Inferior parietal cortex (tissue), 1 donor: ENCODE measurements around the gene ZNF783.
"Not testable (repeated sequence)": the region's sequence is repeated elsewhere in the genome, so short reads cannot be mapped to it uniquely, and the experiment has no call there.

Experiments
- DNase-seq: peaks from one replicate; pipeline ENCODE4 v3.0.0-alpha.2; 2016; ENCODE audit errors: extremely low spot score

ZNF783 gene

DNA sequence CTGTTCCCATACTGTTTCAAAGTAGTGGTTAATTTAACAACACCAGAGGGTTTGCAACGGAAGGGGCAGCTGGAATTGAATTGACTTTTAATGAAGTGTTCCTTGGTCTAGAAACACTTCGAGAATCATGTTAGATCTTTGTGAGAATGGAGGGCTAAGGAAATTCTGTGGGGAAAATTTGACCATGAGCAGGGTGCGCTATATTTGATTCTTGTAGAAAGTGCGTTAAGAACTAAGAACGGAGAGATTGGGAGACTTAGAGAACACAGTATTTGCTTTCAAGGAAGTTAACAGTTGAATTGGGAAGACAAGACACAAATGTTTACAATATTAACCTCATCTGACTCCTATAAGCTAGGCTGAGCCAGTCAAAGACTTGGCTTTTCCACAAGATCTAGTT lies 21.4 kb upstream of the ZNF783 start:
- no peak for DNase-seq

DNA sequence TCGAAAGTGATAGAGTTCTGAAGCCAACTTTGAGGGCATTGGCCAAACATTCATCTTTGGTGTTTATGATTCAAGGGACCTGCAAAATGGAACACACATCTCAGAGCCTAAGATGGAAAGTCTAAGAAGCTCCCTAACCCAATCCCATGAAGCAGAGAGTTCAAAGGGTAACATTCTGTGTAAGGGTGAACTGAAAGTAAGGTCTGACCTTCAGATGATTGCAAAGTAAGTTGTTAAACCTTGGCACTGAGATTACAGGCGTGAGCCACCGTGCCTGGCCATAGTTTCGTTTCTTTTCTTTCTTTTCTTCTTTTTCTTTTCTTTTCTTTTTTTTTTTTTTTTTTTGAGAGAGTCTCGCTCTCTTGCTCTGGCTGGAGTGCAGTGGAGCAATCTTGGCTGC lies 20.3 kb upstream of the ZNF783 start:
- DNase-seq: no peak

DNA sequence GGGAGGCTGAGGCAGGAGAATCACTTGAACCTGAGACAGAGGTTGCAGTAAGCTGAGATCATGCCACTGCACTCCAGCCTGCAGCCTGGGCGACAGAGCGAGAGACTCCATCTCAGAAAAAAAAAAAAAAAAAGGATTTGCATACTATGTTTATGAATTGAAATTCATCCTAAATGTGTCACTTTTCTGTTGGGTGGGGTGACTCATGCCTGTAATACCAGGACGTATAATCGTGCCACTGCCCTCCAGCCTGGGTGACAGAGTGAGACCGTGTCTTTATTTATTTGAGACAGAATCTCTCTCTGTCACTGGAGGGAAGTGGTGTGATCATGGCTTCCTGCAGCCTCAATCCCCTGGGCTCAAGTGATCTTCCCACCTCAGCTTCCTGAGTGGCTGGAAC lies 16.8 kb upstream of the ZNF783 start:
- DNase-seq: no peak

DNA sequence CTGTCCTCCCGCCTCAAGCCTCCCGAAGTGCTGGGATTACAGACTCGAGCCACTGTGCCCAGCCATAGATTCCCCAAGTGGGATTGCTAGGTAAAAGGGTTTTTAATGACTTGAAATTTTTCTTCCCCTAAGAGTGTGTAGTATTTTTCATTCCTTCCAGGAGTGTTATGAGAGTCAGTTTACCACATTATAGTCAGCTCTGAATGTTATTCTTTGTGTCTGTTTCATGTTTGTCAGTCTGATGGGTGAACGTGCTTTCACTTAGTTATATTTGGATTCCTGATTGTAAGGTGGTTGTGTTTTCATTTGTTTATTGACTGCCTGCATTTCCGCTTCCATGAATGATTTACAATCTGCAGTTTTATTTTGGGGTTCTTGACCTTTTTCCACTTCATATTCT lies 16.3 kb upstream of the ZNF783 start:
- DNase-seq: no peak

DNA sequence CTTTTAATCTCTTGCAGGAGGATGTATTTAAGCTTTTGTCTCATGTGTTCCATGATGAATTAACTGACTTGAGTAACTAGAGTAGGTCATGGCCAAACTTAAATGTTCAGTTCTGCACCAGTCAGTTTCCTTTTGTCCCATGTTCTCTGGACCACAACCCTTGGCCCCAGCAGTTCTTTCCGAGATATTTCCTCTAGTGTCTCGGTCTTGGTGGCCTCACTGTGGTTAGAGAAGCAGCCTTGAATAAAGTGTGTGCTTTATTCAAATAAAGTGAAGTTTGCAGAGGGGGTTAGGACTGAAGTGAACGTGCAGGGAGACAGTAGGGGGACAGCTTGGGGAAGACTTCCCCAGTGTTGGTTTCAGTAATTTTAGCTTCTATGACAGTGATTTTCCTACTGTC lies 13.2 kb upstream of the ZNF783 start:
- DNase-seq: no peak

DNA sequence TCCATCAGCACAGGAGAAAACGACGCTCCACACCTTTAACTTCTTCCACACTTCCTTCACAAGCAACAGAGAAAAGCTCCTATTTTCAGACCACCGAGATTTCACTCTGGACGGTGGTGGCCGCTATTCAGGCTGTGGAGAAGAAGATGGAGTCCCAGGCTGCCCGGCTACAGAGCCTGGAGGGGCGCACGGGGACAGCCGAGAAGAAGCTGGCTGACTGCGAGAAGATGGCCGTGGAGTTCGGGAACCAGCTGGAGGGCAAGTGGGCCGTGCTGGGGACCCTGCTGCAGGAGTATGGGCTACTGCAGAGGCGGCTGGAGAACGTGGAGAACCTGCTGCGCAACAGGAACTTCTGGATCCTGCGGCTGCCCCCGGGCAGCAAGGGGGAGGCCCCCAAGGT lies 11.8 kb upstream of the ZNF783 start:
- not testable (repeated sequence) for DNase-seq

DNA sequence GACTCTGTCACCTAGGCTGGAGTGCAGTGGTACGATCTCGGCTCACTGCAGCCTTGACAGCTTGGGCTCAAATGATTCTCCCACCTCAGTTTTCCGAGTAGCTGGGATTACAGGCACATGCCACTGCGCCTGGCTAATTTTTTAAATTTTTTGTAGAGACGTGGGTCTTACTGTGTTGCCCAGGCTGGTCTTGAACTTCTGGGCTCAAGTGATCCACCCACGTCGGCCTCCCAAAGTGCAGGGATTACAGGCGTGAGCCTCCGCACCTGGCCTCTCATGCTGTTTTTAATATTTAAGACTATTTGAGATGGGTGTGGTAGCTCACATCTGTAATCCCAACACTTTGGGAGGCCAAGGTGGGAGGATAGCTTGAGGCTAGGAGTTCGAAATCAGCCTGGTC lies 10.5 kb upstream of the ZNF783 start:
- not testable (repeated sequence) for DNase-seq

DNA sequence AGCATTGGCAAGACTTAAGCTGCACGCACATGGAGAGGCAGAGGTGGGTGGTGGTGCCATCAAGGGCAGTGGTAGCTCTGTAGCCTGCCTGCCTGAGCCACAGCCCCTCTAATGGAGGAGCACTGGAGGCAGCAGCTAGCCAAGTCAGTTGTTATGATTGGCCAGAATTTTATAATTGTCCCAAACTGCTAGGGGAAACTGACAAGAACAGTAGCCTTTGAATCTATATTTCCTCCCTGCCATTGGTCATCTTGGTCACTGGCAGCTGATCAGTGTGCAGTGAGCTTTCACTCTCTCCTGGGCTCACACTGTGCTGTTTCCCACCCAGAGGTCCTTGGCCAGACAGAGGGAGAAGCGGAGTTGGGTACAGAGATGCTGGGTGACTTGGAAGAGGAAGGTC lies 9.6 kb upstream of the ZNF783 start:
- no peak for DNase-seq

DNA sequence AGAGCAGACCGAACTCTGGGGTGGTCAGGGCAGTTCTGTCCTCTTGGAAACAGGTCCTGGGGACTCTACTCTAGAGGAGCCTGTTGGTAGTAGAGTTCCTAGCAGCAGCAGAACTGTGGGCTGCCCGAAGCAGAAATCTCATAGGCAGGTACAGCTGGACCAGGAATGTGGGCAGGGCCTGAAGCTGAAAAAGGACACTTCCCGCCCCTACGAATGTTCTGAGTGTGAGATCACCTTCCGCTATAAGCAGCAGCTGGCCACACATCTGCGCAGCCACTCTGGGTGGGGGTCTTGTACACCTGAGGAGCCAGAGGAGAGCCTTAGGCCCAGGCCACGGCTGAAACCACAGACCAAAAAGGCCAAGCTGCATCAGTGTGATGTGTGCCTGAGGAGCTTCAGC lies 8.3 kb upstream of the ZNF783 start:
- DNase-seq: no peak

DNA sequence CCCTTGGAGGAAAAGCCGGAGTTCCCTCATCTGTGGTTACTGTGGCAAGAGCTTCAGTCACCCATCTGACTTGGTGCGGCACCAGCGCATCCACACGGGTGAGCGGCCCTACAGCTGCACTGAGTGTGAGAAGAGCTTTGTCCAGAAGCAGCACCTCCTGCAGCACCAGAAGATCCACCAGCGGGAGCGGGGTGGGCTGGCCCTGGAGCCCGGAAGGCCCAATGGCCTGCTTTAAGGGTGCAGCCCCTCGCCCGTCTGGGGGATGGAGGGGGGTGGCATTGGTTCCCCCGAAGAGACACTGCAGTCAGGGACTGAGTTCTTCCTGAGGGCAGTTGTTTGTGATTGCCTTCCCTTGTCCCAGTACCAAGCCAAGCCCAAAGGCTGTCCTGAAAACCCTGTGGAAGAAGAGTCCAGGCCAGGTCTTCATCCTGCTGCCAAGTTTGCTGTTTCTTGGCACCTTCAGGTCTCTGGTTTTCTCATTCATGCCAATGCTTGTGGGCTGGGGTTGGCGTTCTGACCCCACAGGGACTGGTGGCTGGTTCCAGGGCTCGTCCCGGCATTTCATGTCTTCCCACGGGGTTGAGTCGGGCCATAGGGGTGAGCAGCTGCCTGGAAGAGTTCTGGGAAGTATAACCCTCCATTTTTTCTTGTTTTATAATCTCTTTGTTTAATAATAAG lies 7.7 kb upstream of the ZNF783 start:
- no peak for DNase-seq

DNA sequence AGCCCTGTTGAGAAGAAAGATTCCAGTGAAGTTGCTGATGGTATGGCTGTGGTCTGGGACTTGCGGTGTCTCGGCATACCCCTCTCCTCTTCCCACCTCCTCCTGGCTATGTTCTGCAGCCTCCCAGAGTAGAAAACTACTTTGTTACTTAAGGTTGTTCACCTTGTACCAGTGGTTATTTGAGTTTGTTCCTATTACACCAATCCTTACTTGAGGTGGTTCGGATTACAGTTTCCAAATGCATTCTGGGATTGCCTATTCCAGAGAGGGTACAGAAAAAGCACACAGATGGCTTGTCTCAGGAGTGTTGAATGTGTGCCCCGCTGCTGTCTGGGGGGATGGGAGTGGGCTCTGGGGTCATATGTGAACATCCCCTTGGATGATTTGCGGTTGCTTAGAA lies 6.8 kb upstream of the ZNF783 start:
- DNase-seq: no peak

DNA sequence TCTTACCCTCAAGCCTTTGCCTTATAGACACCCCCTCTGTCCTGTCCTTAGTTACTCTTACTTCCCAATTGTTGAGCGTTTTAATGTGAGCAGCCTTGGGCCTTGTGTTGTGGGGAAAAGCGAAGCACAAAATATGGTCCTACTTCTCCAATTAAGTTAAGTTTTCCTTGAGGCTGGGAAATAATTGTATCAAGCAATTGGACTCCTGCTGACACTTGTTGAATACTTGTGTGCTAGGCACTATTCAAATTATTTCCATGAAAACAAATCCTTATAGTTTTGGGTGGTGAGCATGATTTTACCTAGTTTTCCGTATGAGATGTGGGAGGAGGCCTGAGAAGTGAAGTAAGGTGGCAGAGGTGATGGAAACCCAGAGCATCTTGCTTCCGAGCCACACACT lies 5.4 kb upstream of the ZNF783 start:
- DNase-seq: no peak

DNA sequence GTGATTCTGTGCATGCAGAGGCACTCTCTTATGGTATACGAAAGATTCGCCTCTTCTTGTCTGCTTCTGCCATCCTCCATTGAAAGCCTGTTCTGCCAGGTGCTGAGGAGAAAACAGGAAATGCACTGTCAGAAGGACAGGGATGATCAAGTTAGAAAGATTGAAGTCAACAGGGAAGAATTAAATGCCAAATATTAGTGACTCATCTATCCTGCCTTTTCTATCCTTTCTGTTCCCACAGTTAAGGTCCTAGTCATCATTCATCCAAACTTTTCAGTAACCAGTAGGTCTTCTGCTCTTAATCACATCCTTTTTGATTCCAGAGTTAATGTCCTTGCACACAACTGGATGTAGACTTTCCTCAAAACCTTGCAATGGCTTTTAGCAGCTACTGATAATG lies 4.8 kb upstream of the ZNF783 start:
- no peak for DNase-seq

DNA sequence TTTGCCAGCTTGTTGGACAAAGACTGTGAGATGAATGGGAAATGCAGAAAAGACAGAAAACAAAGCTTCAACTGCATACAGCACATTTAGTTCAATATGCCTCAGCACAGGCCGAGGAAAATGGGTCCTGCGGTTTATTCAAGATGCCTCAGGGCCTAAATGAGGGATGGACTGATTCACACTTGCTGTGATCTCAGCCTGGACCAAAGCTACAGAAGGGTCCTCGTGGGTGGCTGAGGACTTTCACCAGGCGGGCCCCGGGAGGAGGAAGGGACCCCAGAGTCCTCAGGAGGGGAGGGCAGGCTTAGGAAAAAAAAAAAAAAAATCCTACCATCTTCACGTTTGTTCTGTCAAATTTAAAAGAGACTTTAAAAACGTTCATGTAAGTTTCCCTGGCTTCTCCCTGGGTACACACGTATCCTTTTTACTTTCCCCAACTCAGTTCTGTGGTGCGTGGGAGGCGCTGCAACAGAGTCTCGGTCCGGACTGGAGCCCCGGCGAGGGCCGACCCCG lies 624 bp upstream of the ZNF783 start:
- no peak for DNase-seq

DNA sequence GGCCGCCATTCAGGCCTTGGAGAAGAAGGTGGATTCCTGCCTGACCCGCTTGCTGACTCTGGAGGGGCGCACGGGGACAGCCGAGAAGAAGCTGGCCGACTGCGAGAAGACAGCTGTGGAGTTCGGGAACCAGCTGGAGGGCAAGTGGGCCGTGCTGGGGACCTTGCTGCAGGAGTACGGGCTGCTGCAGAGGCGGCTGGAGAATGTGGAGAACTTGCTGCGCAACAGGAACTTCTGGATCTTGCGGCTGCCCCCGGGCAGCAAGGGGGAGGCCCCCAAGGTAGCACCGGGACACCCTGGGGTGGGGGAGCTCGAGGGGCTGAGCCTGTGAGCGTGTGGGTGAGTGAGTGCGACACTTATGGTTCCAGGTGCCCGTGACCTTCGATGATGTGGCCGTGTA lies 4.5 kb downstream of the ZNF783 start:
- no peak for DNase-seq

DNA sequence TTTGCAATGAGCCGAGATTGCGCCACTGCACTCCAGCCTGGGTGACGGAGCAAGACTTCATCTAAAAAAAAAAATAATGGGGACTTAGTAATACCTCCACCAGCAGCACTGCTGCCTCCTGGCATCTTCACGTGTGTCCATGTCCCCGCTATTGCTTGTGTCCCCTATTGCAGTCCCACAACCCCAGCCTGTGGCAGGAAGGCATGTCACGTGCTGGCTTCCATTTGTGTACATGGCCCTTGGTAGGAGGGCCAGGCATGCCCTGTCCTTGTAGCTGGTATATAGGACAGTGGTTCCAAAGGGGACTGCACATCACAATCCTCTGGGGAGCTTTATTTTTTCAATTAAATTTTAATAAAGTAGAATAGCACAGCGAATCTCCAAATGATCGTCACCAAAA lies 5.7 kb downstream of the ZNF783 start:
- no peak for DNase-seq

DNA sequence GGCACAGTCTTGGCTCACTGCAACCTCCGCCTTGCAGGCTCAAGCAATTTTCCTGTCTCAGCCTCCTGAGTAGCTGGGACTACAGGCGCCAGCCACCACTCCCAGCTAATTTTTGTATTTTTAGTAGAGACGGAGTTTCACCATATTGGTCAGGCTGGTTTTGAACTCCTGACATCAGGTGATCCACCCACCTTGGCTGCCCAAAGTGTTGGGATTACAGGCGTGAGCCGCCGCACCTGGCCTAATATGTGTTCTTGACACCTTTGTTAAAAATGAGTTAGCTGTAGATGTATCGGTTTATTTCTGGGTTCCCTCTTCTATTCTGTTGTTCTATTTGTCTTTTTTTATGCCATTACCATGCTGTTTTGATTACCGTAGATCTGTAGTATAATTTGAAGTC lies 12.4 kb downstream of the ZNF783 start:
- not testable (repeated sequence) for DNase-seq

DNA sequence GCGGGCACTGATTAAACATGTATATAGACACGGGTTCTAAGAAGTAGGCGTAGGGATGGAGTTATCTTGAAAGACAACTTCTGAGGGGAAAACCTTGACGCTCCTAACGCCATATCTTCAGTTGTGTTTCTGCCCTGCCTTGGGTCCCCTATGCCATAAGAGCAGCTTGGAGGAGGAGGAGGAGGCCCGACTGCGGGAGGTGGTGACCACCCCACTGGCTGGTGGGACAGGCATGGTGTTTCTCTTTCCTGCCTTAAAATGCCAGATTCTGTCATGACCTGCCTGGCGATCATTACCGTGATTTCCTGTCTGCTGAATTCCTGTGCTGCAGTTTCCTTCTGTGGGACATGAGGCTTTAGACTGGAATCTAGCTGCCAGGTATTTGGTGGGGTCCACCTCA lies 15.9 kb downstream of the ZNF783 start:
- no peak for DNase-seq

DNA sequence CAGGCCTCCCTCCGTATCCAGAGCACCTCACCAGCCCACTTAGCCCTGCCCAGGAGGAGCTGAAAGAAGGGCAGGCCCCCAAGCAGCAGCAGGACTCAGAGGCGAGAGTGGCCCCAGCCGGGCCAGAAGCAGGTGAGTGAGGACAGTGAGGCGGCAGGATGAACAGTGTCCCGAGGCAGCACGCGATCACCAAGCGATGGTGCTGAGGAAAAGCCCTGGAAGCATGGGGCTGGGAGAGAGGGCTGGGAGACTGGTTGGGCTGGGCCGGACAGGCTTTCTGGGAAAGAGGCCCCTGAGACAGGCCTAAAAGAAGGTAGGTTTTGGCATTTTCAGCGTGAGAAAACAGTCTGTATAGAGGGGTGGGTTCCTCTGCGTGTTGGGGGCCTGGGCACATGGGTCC lies 16.4 kb downstream of the ZNF783 start:
- DNase-seq: no peak

DNA sequence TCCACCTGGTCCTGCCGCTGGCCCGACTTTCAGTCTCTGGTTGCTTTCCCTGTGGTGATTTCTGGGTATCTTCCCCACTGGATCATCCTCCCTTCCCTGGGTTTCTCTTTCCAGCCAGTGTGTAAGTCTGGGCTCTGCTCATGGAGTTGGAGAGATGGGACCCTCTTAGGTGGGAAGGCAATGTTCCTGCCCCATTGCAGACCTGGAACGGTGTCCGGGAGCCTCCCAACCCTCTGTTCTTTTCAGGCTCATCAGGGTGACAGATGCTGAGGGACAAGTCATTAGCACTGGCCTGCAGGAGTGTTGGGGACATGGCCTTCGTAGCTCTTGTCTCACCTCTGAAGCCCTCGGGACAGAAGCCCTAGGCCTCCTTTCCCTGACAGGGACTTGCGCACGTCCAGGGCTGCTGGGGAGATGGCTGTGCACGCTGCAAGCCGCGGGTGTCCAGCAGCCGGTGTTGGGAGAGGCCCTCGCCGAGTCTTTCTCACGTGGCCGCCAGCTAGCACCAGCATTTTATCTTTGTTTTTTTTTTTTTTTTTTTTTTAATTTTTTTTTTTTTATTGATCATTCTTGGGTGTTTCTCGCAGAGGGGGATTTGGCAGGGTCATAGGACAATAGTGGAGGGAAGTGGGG lies 17.2 kb downstream of the ZNF783 start:
- DNase-seq: no peak

DNA sequence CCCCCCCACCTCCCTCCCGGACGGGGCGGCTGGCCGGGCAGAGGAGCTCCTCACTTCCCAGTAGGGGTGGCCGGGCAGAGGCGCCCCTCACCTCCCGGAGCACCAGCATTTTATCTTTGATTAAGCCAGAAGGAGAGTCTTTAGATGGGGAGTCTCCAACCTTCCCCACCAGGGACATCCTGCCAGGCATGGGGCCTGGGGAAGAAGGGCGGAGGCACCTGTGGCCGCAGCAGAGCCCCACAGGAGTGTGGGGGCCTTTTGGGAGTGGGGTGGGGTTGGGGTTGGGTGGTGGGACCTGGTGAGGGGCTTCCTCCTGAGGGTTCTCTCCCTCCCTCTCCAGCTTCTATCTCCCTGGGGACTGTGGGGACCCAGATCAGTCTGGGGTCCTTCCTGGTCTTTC lies 18.2 kb downstream of the ZNF783 start:
- no peak for DNase-seq

DNA sequence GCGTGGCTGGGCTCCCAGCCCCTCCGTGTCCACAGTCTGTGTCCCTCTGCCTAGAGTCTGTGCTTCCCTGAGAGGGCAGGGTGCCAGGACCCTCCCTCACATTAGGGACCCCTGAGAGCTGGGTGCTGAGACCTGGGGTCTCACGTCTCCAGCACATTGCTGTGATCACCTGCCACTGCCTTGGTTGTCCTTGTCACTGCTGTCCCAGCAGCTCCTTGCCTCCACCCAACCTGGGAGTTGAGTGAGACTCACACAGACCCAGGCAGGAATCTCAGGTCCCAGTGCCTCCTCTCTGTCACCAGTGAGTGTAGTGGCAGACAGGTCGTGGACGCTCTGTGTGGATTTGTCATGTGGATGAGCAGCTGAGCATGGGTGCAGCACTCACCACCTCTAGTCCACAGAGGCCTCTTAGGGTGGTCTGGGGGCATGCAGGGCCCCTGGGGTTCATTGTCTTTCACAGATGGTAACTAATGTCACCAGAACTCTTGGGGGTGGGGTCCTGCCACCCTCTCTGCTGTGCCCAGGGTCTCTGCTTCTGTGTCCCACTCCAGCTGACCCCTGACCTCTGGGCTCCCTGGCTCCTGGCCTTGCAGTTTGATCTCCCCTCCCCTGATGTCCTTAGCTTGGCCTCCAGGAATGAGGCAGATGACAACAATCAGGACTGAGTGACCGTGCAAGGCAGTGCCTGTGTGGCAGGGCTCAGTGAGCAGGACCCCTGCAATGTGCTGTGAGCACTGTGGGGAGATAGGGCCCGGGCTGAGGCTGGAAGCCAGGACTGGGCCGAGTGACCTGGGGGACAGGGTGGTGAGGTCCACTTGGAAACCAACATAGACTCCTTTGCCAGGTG lies 18.9 kb downstream of the ZNF783 start:
- DNase-seq: no peak
